ENCODE measurements around the gene OR4E1. TPM values are rescaled to one million over a fixed set of nuclear protein-coding genes. Genes with fewer than 3 reads are reported as not detected.
"Not testable (repeated sequence)": the region's sequence is repeated elsewhere in the genome, so short reads cannot be mapped to it uniquely, and the experiment has no call there.

The OR4E1 gene
- total RNA-seq (2014; rRNA removed; shearing (Covaris generic)) = not detected in 2 replicates

- no peak for DNase-seq (ENCODE audit: low spot score)
Observed at GRCh38 chr14:21673718-21674117, at the start of gene OR4E1. Gene OR4E1, minus strand, starts transcription at chr14:21673818. Its CDS starts 2,883 bp downstream, at chr14:21670935.

GRCh38 chr14:21721504-21721903, 47.9 kb upstream of the OR4E1 start:
- DNase-seq (ENCODE audit: low spot score) = no peak

GRCh38 chr14:21719841-21720240, 46.2 kb upstream of the OR4E1 start:
- no peak for DNase-seq (ENCODE audit: low spot score)

- DNase-seq (ENCODE audit: low spot score) = no peak
Observed at GRCh38 chr14:21714318-21714929, 40.8 kb upstream of the OR4E1 start.

- no peak for DNase-seq (ENCODE audit: low spot score)
Observed at GRCh38 chr14:21712036-21712435, 38.4 kb upstream of the OR4E1 start.

GRCh38 chr14:21711360-21711961, 37.8 kb upstream of the OR4E1 start:
- DNase-seq (ENCODE audit: low spot score) = peak; percentile 54

GRCh38 chr14:21704338-21704737, 30.7 kb upstream of the OR4E1 start:
- no peak for DNase-seq (ENCODE audit: low spot score)

- peak; percentile 18 for DNase-seq (ENCODE audit: low spot score)
Observed at GRCh38 chr14:21703357-21704326, 30.0 kb upstream of the OR4E1 start.

- DNase-seq (ENCODE audit: low spot score) = no peak
Observed at GRCh38 chr14:21702316-21702715, 28.7 kb upstream of the OR4E1 start.

GRCh38 chr14:21699551-21699950, 25.9 kb upstream of the OR4E1 start:
- DNase-seq (ENCODE audit: low spot score) = no peak

GRCh38 chr14:21698538-21698937, 24.9 kb upstream of the OR4E1 start:
- DNase-seq (ENCODE audit: low spot score) = not testable (repeated sequence)

GRCh38 chr14:21697662-21698061, 24.0 kb upstream of the OR4E1 start:
- DNase-seq (ENCODE audit: low spot score) = not testable (repeated sequence)

- DNase-seq (ENCODE audit: low spot score) = no peak
Observed at GRCh38 chr14:21694425-21694824, 20.8 kb upstream of the OR4E1 start.

GRCh38 chr14:21686468-21686867, 12.8 kb upstream of the OR4E1 start:
- no peak for DNase-seq (ENCODE audit: low spot score)

GRCh38 chr14:21680072-21680471, 6.5 kb upstream of the OR4E1 start:
- no peak for DNase-seq (ENCODE audit: low spot score)

- no peak for DNase-seq (ENCODE audit: low spot score)
Observed at GRCh38 chr14:21675566-21675965, 1.9 kb upstream of the OR4E1 start.

- DNase-seq (ENCODE audit: low spot score) = no peak
Observed at GRCh38 chr14:21672116-21672515, 1.5 kb downstream of the OR4E1 start.

GRCh38 chr14:21671371-21671770, 2.2 kb downstream of the OR4E1 start:
- no peak for DNase-seq (ENCODE audit: low spot score)

- no peak for DNase-seq (ENCODE audit: low spot score)
Observed at GRCh38 chr14:21669284-21669683, 4.3 kb downstream of the OR4E1 start.

GRCh38 chr14:21668377-21668776, 5.2 kb downstream of the OR4E1 start:
- no peak for DNase-seq (ENCODE audit: low spot score)

GRCh38 chr14:21656980-21657379, 16.6 kb downstream of the OR4E1 start:
- DNase-seq (ENCODE audit: low spot score) = no peak

- DNase-seq (ENCODE audit: low spot score) = no peak
Observed at GRCh38 chr14:21654215-21654614, 19.4 kb downstream of the OR4E1 start.
